ENCODE results near the gene SH2D3C.

DNA sequence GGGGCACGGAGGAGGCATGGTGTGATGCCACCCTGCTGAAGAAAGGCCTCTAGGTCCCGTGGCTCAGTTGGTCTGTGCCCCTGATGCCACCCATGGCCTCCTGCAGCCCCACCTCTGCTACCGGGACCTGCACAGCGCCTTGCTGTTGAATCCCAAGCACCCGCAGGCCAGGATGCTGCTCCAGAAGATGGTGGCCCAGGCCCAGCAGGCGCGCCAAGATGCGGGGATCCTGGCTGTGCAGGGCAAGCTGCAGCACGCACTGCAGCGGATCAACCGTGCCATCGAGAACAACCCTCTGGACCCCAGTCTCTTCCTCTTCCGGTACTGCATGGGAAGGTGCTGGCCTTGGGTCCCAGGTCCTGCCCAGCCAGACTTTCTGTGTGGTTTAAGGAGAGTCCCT lies 55.5 kb downstream of the SH2D3C start:
- TF ChIP-seq POLR2A (IDR thresholded peaks at IDR 0.05), result no peak
- TF ChIP-seq, protein P1, sequence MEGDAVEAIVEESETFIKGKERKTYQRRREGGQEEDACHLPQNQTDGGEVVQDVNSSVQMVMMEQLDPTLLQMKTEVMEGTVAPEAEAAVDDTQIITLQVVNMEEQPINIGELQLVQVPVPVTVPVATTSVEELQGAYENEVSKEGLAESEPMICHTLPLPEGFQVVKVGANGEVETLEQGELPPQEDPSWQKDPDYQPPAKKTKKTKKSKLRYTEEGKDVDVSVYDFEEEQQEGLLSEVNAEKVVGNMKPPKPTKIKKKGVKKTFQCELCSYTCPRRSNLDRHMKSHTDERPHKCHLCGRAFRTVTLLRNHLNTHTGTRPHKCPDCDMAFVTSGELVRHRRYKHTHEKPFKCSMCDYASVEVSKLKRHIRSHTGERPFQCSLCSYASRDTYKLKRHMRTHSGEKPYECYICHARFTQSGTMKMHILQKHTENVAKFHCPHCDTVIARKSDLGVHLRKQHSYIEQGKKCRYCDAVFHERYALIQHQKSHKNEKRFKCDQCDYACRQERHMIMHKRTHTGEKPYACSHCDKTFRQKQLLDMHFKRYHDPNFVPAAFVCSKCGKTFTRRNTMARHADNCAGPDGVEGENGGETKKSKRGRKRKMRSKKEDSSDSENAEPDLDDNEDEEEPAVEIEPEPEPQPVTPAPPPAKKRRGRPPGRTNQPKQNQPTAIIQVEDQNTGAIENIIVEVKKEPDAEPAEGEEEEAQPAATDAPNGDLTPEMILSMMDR (IDR thresholded peaks at IDR 0.05), result no peak
